CD4-positive, CD25-positive, alpha-beta regulatory T cell (primary cell): ENCODE data around the gene NRGN. TPM values are rescaled to one million over a fixed set of nuclear protein-coding genes. Genes with fewer than 3 reads are reported as not detected.
A peak's percentile ranks its signal among the peaks of the same experiment; 100 is the strongest.

Experiments used
- ATAC-seq, 2 donors: fragments of 150-1000 bp; cut with Tn5 transposase; one replicate each; pipeline ENCODE4 v1.10.0; 2021; ENCODE audit warnings: low read depth in 2 of 2, moderate number of reproducible peaks in 2 of 2, moderate library complexity in 1 of 2
- DNase-seq, 3 donors: peaks; one replicate each; pipeline versions ENCODE4 v3.0.0 to v3.0.0-alpha.2; 2012 to 2022; ENCODE audit warnings: mixed read lengths in 1 of 3
- H3K27ac ChIP-seq: one replicate; pipeline ENCODE4 v1.7.0; 2013; ENCODE audit warnings: mild to moderate bottlenecking, low read length; ENCODE audit not compliant: insufficient read depth, poor library complexity, severe bottlenecking
- H3K27me3 ChIP-seq: one replicate; pipeline ENCODE4 v1.7.0; 2013; ENCODE audit warnings: low read length; ENCODE audit not compliant: control insufficient read depth, insufficient read depth
- H3K36me3 ChIP-seq: one replicate; pipeline ENCODE4 v1.7.0; 2013; ENCODE audit warnings: mild to moderate bottlenecking, low read length, moderate library complexity; ENCODE audit not compliant: control insufficient read depth, insufficient read depth
- H3K4me1 ChIP-seq: 2 replicates; pipeline ENCODE4 v1.7.0; 2013; ENCODE audit warnings: mild to moderate bottlenecking, low read length; ENCODE audit not compliant: insufficient read depth, control insufficient read depth, poor library complexity, severe bottlenecking
- H3K4me3 ChIP-seq: one replicate; pipeline ENCODE4 v1.7.0; 2013; ENCODE audit warnings: low read depth, mild to moderate bottlenecking, low read length, moderate library complexity
- H3K9me3 ChIP-seq, 2 experiments: 1 replicate in 1 of 2; 2 replicates in 1 of 2; pipeline ENCODE4 v1.7.0; 2013; ENCODE audit warnings: low read length in 2 of 2, mild to moderate bottlenecking in 1 of 2, moderate library complexity in 1 of 2; ENCODE audit not compliant: control insufficient read depth in 2 of 2
- H3K27ac Mint-ChIP-seq, 3 donors: one replicate each; pipeline ENCODE4 v1.8.0; 2020 to 2022; ENCODE audit warnings: mild to moderate bottlenecking in 3 of 3, mixed read lengths in 3 of 3, moderate library complexity in 2 of 3
- H3K27me3 Mint-ChIP-seq: one replicate; pipeline ENCODE4 v1.8.0; 2022; ENCODE audit warnings: mild to moderate bottlenecking, mixed read lengths
- H3K36me3 Mint-ChIP-seq: one replicate; pipeline ENCODE4 v1.8.0; 2020; ENCODE audit warnings: mixed read lengths
- H3K4me1 Mint-ChIP-seq, 4 donors: one replicate each; pipeline ENCODE4 v1.8.0; 2020 to 2022; ENCODE audit warnings: mixed read lengths in 4 of 4, mild to moderate bottlenecking in 1 of 4
- H3K4me3 Mint-ChIP-seq, 4 donors: one replicate each; pipeline ENCODE4 v1.8.0; 2020 to 2022; ENCODE audit warnings: mild to moderate bottlenecking in 4 of 4, mixed read lengths in 4 of 4, moderate library complexity in 3 of 4
- H3K9me3 Mint-ChIP-seq, 7 donors: one replicate each; pipeline ENCODE4 v1.8.0; 2020 to 2022; ENCODE audit warnings: mixed read lengths in 7 of 7, mild to moderate bottlenecking in 3 of 7, moderate library complexity in 2 of 7
- polyA plus RNA-seq, 4 donors: library from polyadenylated mRNA; unstranded; fragments of 300-500 nt; fragmentation: Illumina TruSeq; gene quantifications; one replicate each; pipeline ENCODE4 v1.2.3, GENCODE V29; 2021
- total RNA-seq: library from RNA; stranded (reverse); gene quantifications from one replicate; pipeline ENCODE4 v1.2.3, GENCODE V29; 2022

The NRGN gene
- total and polyA plus RNA-seq, 5 donors from 2014 or later: 0.16 to 58.8 (median 0.22) TPM

DNA sequence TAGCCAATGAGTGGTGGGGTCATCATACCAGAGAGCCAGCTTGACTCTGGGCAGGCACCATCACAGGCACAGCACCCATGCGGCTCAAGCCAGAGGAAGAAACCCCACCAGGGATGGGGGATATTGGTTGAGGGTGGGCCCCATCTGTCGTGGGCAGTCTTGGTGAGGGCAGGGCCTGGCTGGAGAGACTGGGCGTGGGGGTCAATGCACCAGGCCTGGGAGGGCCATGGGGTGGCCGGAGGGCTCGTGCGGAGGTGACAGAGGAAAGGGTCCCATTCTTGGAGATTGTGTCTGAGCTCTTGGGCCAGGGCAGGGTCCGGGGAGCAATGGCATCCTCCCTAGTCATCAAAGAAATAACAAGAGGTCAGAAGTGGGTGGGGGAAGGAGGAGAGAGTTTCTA, 13.9 kb downstream of the NRGN start:
- H3K9me3 Mint-ChIP-seq: peaks cover 0 to 2% (median 0%) of the 10 kb centered on the region in 7 donors
- H3K27ac Mint-ChIP-seq: no peak overlapping the region
- DNase-seq (no peak), ATAC-seq (no peak)
- H3K27me3 ChIP-seq: peaks cover 5% of the 10 kb centered on the region
- H3K36me3 ChIP-seq: no peaks in the 10 kb centered on the region
- H3K4me1 ChIP-seq: peaks cover 6% of the 10 kb centered on the region
- peak overlapping the region in 1 of 4 donors; percentile 45 for H3K4me3 Mint-ChIP-seq
- H3K27ac ChIP-seq: no peak overlapping the region
- H3K4me3 ChIP-seq: no peak overlapping the region
- no peaks in the 10 kb centered on the region for H3K36me3 Mint-ChIP-seq
- H3K27me3 Mint-ChIP-seq: peaks cover 39% of the 10 kb centered on the region
- no peaks in the 10 kb centered on the region for H3K9me3 ChIP-seq
- H3K4me1 Mint-ChIP-seq: peaks cover 0 to 14% (median 5%) of the 10 kb centered on the region in 4 donors

DNA sequence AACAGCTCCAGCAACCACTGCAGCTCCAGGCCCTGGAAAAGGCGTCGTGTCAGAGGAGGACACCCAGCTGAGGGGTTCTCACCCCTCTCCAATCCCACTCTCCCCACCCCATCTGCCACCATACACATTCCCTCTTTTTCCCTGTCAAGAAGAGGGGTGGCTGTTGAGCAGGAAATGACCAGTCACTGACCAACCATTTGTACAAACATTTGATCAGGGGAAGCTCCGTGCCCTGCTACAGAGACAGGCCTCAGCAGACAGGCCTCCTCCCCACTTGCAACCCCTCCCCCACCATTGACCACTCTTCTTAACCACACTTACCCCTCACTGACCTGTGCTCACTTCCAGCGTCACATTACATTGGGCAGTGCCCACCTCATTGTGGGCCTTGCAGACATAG, 14.6 kb downstream of the NRGN start:
- H3K9me3 Mint-ChIP-seq: peaks cover 0 to 2% (median 0%) of the 10 kb centered on the region in 7 donors
- Histone ChIP-seq H3K36me3 (no peaks in the 10 kb centered on the region), H3K4me3 (no peak overlapping the region), H3K27me3 (peaks cover 5% of the 10 kb centered on the region), H3K9me3 (no peaks in the 10 kb centered on the region), H3K27ac (no peak overlapping the region), H3K4me1 (peaks cover 13% of the 10 kb centered on the region)
- H3K36me3 Mint-ChIP-seq: no peaks in the 10 kb centered on the region
- no peak for DNase-seq
- H3K27me3 Mint-ChIP-seq: peaks cover 46% of the 10 kb centered on the region
- H3K27ac Mint-ChIP-seq: no peak overlapping the region
- ATAC-seq: no peak
- H3K4me1 Mint-ChIP-seq: peaks cover 0 to 15% (median 5%) of the 10 kb centered on the region in 4 donors
- H3K4me3 Mint-ChIP-seq: no peak overlapping the region

DNA sequence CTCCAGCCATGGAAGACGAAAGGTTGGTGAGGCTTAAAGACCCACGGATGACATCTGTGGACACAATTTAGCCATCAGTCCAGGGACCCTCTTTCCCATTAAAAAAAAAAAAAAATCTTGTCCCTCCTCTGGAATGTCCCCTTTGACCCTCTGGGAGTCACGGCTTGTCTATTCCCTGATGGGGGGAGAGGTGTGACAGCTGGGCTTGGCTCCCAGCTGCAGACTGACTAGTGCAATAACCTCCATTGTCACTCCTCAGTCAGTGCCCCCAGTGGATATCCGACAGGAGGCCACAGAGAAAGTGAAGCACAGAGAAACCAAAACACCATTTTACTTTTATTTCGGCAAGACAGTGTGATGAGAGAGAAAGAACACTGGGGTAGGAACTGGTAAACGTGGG, 15.0 kb downstream of the NRGN start:
- peaks cover 0 to 2% (median 0%) of the 10 kb centered on the region in 7 donors for H3K9me3 Mint-ChIP-seq
- Histone ChIP-seq H3K27ac (no peak overlapping the region), H3K9me3 (no peaks in the 10 kb centered on the region), H3K36me3 (no peaks in the 10 kb centered on the region), H3K27me3 (peaks cover 5% of the 10 kb centered on the region), H3K4me3 (no peak overlapping the region), H3K4me1 (peaks cover 17% of the 10 kb centered on the region)
- no peaks in the 10 kb centered on the region for H3K36me3 Mint-ChIP-seq
- no peak for ATAC-seq
- H3K27ac Mint-ChIP-seq: no peak overlapping the region
- H3K4me3 Mint-ChIP-seq: no peak overlapping the region
- no peak for DNase-seq
- peaks cover 49% of the 10 kb centered on the region for H3K27me3 Mint-ChIP-seq
- peaks cover 0 to 17% (median 5%) of the 10 kb centered on the region in 4 donors for H3K4me1 Mint-ChIP-seq

DNA sequence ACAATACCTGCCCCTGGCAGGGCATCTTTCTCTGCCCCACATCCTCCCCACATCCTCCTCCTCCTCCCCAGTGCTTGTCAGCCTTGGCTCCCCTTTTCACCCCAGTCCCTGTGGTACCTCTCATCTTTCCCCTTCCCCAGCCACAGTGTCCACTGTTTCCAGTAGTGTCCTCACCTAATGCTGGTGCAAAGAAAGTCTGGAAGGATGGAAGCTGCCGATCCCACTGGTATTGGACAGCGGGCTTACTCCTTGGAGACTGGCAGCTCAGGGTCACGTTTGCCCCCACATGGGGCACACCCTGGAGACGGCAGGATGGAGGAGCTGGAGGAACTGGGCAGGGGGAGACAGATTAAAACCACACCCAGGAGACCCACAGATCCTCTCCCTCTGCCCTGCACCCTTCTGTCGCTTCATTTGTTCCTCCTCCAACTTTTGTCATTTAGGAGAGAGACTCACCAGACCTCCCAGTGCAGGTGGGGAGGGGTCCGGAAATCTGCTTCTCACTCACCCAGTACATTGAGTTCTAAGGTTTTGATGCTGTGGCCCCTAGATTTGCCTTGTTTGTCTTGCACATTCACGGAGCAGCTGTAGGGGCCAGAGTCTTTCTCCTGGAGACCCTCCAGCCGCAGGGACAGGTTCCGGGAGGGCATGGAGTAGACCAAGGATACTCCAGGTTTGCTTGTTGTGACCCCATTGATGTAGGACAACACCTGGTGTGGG, 16.5 kb downstream of the NRGN start:
- H3K27me3 Mint-ChIP-seq: peaks cover 53% of the 10 kb centered on the region
- H3K27me3 ChIP-seq: peaks cover 9% of the 10 kb centered on the region
- ATAC-seq: no peak

GRCh38 chr11:124756753-124757227, 17.0 kb downstream of the NRGN start:
- ATAC-seq (no peak), DNase-seq (no peak)
- H3K9me3 Mint-ChIP-seq: peaks cover 0 to 2% (median 0%) of the 10 kb centered on the region in 7 donors
- no peaks in the 10 kb centered on the region for H3K36me3 Mint-ChIP-seq
- H3K4me3 ChIP-seq: no peak overlapping the region
- no peak overlapping the region for H3K27ac ChIP-seq
- H3K27me3 ChIP-seq: peaks cover 12% of the 10 kb centered on the region
- no peaks in the 10 kb centered on the region for H3K36me3 ChIP-seq
- H3K4me1 Mint-ChIP-seq: peaks cover 0 to 34% (median 6%) of the 10 kb centered on the region in 4 donors
- H3K9me3 ChIP-seq: no peaks in the 10 kb centered on the region
- no peak overlapping the region for H3K4me3 Mint-ChIP-seq
- H3K27ac Mint-ChIP-seq: no peak overlapping the region
- H3K27me3 Mint-ChIP-seq: peaks cover 59% of the 10 kb centered on the region
- H3K4me1 ChIP-seq: peaks cover 32% of the 10 kb centered on the region

More for the DNA sequence above, 16.5 kb downstream of the NRGN start:
- Mint-ChIP-seq H3K4me3 (no peak overlapping the region), H3K27ac (no peak overlapping the region), H3K9me3 (peaks cover 0 to 2% (median 0%) of the 10 kb centered on the region in 7 donors), H3K4me1 (peaks cover 0 to 28% (median 5%) of the 10 kb centered on the region in 4 donors), H3K36me3 (no peaks in the 10 kb centered on the region)
- Histone ChIP-seq H3K4me3 (no peak overlapping the region), H3K4me1 (peaks cover 26% of the 10 kb centered on the region), H3K27ac (no peak overlapping the region), H3K36me3 (no peaks in the 10 kb centered on the region), H3K9me3 (no peaks in the 10 kb centered on the region)
- DNase-seq: no peak

DNA sequence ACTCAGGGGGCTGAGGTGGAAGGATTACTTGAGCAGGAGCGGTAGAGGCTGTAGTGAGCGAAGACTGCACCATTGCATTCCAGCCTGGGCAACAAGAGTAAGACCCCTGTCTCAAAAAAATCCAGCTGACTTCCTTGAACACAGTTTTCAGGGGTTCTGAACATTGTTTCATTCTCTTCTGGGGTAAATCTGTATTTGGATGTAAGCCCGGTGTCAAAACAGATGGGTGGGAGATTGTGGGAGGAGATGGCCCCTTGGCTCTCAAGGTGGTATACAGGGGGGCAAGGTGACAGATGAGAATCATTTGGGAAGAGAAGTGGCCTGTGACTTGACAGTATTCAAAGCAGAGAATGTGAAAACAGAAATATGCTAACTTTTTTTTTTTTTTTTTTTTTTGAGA, 17.6 kb downstream of the NRGN start:
- Mint-ChIP-seq H3K27me3 (peaks cover 60% of the 10 kb centered on the region), H3K4me1 (peaks cover 0 to 35% (median 6%) of the 10 kb centered on the region in 4 donors), H3K4me3 (peak overlapping the region in 1 of 4 donors; percentile 43), H3K36me3 (no peaks in the 10 kb centered on the region), H3K9me3 (peaks cover 0 to 2% (median 0%) of the 10 kb centered on the region in 7 donors), H3K27ac (no peak overlapping the region)
- no peak for DNase-seq
- H3K27ac ChIP-seq: no peak overlapping the region
- H3K4me1 ChIP-seq: peaks cover 38% of the 10 kb centered on the region
- H3K4me3 ChIP-seq: no peak overlapping the region
- H3K9me3 ChIP-seq: no peaks in the 10 kb centered on the region
- ATAC-seq: no peak
- H3K36me3 ChIP-seq: no peaks in the 10 kb centered on the region
- H3K27me3 ChIP-seq: peaks cover 12% of the 10 kb centered on the region

GRCh38 chr11:124758355-124759265, 18.9 kb downstream of the NRGN start:
- Mint-ChIP-seq H3K27ac (peak overlapping the region in 1 of 3 donors; percentile 33), H3K9me3 (peaks cover 0 to 2% (median 0%) of the 10 kb centered on the region in 7 donors), H3K36me3 (no peaks in the 10 kb centered on the region), H3K4me3 (peak overlapping the region; percentile 58 to 80 (median 62)), H3K27me3 (peaks cover 67% of the 10 kb centered on the region), H3K4me1 (peaks cover 0 to 41% (median 10%) of the 10 kb centered on the region in 4 donors)
- Histone ChIP-seq H3K27ac (no peak overlapping the region), H3K27me3 (peaks cover 12% of the 10 kb centered on the region), H3K4me1 (peaks cover 48% of the 10 kb centered on the region), H3K9me3 (no peaks in the 10 kb centered on the region), H3K36me3 (no peaks in the 10 kb centered on the region), H3K4me3 (no peak overlapping the region)
- ATAC-seq: peak; percentile 58 to 70
- peak; percentile 42 to 72 (median 54) for DNase-seq
